WTC11 (cell line): ENCODE data around the gene RITA1. TPM values are rescaled to one million over a fixed set of nuclear protein-coding genes. Genes with fewer than 3 reads are reported as not detected.

ENCODE experiments used
- ATAC-seq: fragments of 200-7000 bp; cut with Tn5 transposase; 2 replicates; pipeline ENCODE4 v1.10.0; 2021; ENCODE audit warnings: mild to moderate bottlenecking, moderate library complexity
- CTCF ChIA-PET: fragments of 300-600 bp; sonication (Branson Sonifier 250); formaldehyde crosslinking; loops from one replicate; lab custom pipeline; 2021; ENCODE audit warnings: antibody characterized with exemption; lab: Charles Lee
- POLR2A ChIA-PET: fragments of 350-600 bp; sonication (Branson Sonifier 250); formaldehyde crosslinking; loops from one replicate; lab custom pipeline; 2021; ENCODE audit warnings: antibody characterized with exemption; lab: Charles Lee
- DNase-seq: peaks from one replicate; pipeline ENCODE4 v3.0.0; 2021; ENCODE audit warnings: low spot score
- H3K27ac Mint-ChIP-seq: 2 replicates; pipeline ENCODE4 v1.8.0; 2021; ENCODE audit warnings: mixed read lengths
- H3K27me3 Mint-ChIP-seq: 2 replicates; pipeline ENCODE4 v1.8.0; 2021; ENCODE audit warnings: low read depth, mild to moderate bottlenecking, moderate library complexity, mixed read lengths
- H3K36me3 Mint-ChIP-seq: 2 replicates; pipeline ENCODE4 v1.8.0; 2021; ENCODE audit warnings: mixed read lengths
- H3K4me1 Mint-ChIP-seq: 2 replicates; pipeline ENCODE4 v1.8.0; 2022; ENCODE audit warnings: mixed read lengths
- H3K4me3 Mint-ChIP-seq: 2 replicates; pipeline ENCODE4 v1.8.0; 2021; ENCODE audit warnings: mild to moderate bottlenecking, moderate library complexity, mixed read lengths
- H3K9me3 Mint-ChIP-seq: 2 replicates; pipeline ENCODE4 v1.8.0; 2021; ENCODE audit warnings: mixed read lengths
- ARID4B ChIP-seq: sonication (generic); formaldehyde crosslinking; IDR thresholded peaks from 2 replicates; pipeline ENCODE4 v1.8.0; 2023; ENCODE audit warnings: missing genetic modification reagents, mild to moderate bottlenecking, borderline replicate concordance
- CBFB ChIP-seq: sonication (generic); formaldehyde crosslinking; IDR thresholded peaks from 2 replicates; pipeline ENCODE4 v1.8.1; 2022; ENCODE audit warnings: mild to moderate bottlenecking, low read depth, missing genetic modification reagents
- CREB1 ChIP-seq: sonication (generic); formaldehyde crosslinking; IDR thresholded peaks from 2 replicates; pipeline ENCODE4 v1.8.0; 2023; ENCODE audit warnings: mild to moderate bottlenecking, missing genetic modification reagents
- ELF4 ChIP-seq: sonication (generic); formaldehyde crosslinking; IDR thresholded peaks from 2 replicates; pipeline ENCODE4 v1.8.1; 2022; ENCODE audit warnings: low read depth, mild to moderate bottlenecking, moderate library complexity, missing genetic modification reagents
- FOXP1 ChIP-seq: sonication (generic); formaldehyde crosslinking; IDR thresholded peaks from 2 replicates; pipeline ENCODE4 v1.8.0; 2022; ENCODE audit warnings: missing genetic modification reagents, mild to moderate bottlenecking, moderate library complexity, borderline replicate concordance
- GABPB1 ChIP-seq: sonication (generic); formaldehyde crosslinking; IDR thresholded peaks from 2 replicates; pipeline ENCODE4 v1.8.1; 2023; ENCODE audit warnings: mild to moderate bottlenecking, missing genetic modification reagents
- JAZF1 ChIP-seq: fragments of 250-450 bp; sonication (Bioruptor Pico); IDR thresholded peaks from 2 replicates; pipeline ENCODE4 v1.9.0; 2021; ENCODE audit warnings: moderate library complexity, mild to moderate bottlenecking, inconsistent platforms
- MXD4 ChIP-seq: fragments of 250-450 bp; sonication (Bioruptor Pico); IDR thresholded peaks from 2 replicates; pipeline ENCODE4 v1.8.0; 2021; ENCODE audit warnings: mild to moderate bottlenecking, moderate library complexity, borderline replicate concordance
- NFYB ChIP-seq: sonication (generic); formaldehyde crosslinking; conservative IDR thresholded peaks from 2 replicates; pipeline ENCODE4 v1.8.0; 2022; ENCODE audit warnings: low read depth, missing genetic modification reagents
- NR2C2 ChIP-seq: sonication (generic); formaldehyde crosslinking; IDR thresholded peaks from 2 replicates; pipeline ENCODE4 v1.8.0; 2022; ENCODE audit warnings: mild to moderate bottlenecking, missing genetic modification reagents
- OVOL2 ChIP-seq: fragments of 250-450 bp; sonication (Bioruptor Pico); IDR thresholded peaks from 2 replicates; pipeline ENCODE4 v1.9.0; 2021; ENCODE audit warnings: mild to moderate bottlenecking, borderline replicate concordance
- PRRX2 ChIP-seq: fragments of 250-450 bp; sonication (Bioruptor Pico); IDR thresholded peaks from 2 replicates; pipeline ENCODE4 v1.8.0; 2021; ENCODE audit warnings: mild to moderate bottlenecking
- TEAD4 ChIP-seq: sonication (generic); formaldehyde crosslinking; IDR thresholded peaks from 2 replicates; pipeline ENCODE4 v1.8.0; 2022; ENCODE audit warnings: mild to moderate bottlenecking, missing genetic modification reagents
- TP53 ChIP-seq: sonication (generic); formaldehyde crosslinking; IDR thresholded peaks from 2 replicates; pipeline ENCODE4 v1.8.1; 2023; ENCODE audit warnings: mild to moderate bottlenecking, missing genetic modification reagents
- ZNF138 ChIP-seq: sonication (generic); formaldehyde crosslinking; conservative IDR thresholded peaks from 2 replicates; pipeline ENCODE4 v1.8.1; 2022; ENCODE audit warnings: mild to moderate bottlenecking, moderate library complexity, missing genetic modification reagents
- ZNF219 ChIP-seq: sonication (generic); formaldehyde crosslinking; IDR thresholded peaks from 2 replicates; pipeline ENCODE4 v1.8.0; 2023; ENCODE audit warnings: missing genetic modification reagents, mild to moderate bottlenecking, borderline replicate concordance
- total RNA-seq: library from RNA; stranded (reverse); gene quantifications from 3 replicates; pipeline ENCODE4 v1.2.3, GENCODE V29; 2021
- TF ChIP-seq, protein P1 (sequence below): sonication (generic); formaldehyde crosslinking; IDR thresholded peaks from 2 replicates; pipeline ENCODE4 v1.8.0; 2023; ENCODE audit warnings: missing genetic modification reagents
- TF ChIP-seq, protein P2 (sequence below): fragments of 200-600 bp; IDR thresholded peaks from 2 replicates; pipeline ENCODE4 v1.8.0; 2022; ENCODE audit warnings: antibody characterized with exemption
- TF ChIP-seq, protein P3 (sequence below): fragments of 250-450 bp; sonication (Bioruptor Pico); IDR thresholded peaks from 2 replicates; pipeline ENCODE4 v1.9.0; 2021; ENCODE audit warnings: mild to moderate bottlenecking
- TF ChIP-seq, protein P4 (sequence below): sonication (generic); formaldehyde crosslinking; IDR thresholded peaks from 2 replicates; pipeline ENCODE4 v1.8.1; 2023; ENCODE audit warnings: mild to moderate bottlenecking, missing genetic modification reagents, moderate library complexity
- TF ChIP-seq, protein P5 (sequence below): sonication (generic); formaldehyde crosslinking; IDR thresholded peaks from 2 replicates; pipeline ENCODE4 v1.8.1; 2022; ENCODE audit warnings: low read depth, mild to moderate bottlenecking, moderate library complexity, missing genetic modification reagents, borderline replicate concordance

Gene RITA1
- total RNA-seq, 1 experiment from 2014 or later: 29.3 TPM

- Mint-ChIP-seq H3K36me3 (peaks cover 33% of the 10 kb centered on the region), H3K4me3 (no peak overlapping the region), H3K27me3 (no peaks in the 10 kb centered on the region), H3K9me3 (no peaks in the 10 kb centered on the region), H3K4me1 (peaks cover 20% of the 10 kb centered on the region), H3K27ac (peak overlapping the region; percentile 45; the same call in 1 of the 2 replicates)
- ChIA-PET CTCF (interaction anchor here (0.8 kb wide), 1 partner anchor 197 kb away, joined by 3 read pairs; no protein-coding TSS in a partner anchor), POLR2A (interaction anchor here (0.6 kb wide), 1 partner anchor 208 kb away, joined by 4 read pairs; no protein-coding TSS in a partner anchor)
- TF ChIP-seq PRRX2 (no peak), ELF4 (CRISPR knock-in tag) (no peak), CBFB (CRISPR knock-in tag) (no peak), NR2C2 (CRISPR knock-in tag) (no peak)
- TF ChIP-seq, protein P1, sequence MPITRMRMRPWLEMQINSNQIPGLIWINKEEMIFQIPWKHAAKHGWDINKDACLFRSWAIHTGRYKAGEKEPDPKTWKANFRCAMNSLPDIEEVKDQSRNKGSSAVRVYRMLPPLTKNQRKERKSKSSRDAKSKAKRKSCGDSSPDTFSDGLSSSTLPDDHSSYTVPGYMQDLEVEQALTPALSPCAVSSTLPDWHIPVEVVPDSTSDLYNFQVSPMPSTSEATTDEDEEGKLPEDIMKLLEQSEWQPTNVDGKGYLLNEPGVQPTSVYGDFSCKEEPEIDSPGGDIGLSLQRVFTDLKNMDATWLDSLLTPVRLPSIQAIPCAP: no peak
- ATAC-seq (no peak), DNase-seq (no peak)
Measured at GRCh38 chr12:113226696-113227568, 41.4 kb downstream of the RITA1 start.

DNA sequence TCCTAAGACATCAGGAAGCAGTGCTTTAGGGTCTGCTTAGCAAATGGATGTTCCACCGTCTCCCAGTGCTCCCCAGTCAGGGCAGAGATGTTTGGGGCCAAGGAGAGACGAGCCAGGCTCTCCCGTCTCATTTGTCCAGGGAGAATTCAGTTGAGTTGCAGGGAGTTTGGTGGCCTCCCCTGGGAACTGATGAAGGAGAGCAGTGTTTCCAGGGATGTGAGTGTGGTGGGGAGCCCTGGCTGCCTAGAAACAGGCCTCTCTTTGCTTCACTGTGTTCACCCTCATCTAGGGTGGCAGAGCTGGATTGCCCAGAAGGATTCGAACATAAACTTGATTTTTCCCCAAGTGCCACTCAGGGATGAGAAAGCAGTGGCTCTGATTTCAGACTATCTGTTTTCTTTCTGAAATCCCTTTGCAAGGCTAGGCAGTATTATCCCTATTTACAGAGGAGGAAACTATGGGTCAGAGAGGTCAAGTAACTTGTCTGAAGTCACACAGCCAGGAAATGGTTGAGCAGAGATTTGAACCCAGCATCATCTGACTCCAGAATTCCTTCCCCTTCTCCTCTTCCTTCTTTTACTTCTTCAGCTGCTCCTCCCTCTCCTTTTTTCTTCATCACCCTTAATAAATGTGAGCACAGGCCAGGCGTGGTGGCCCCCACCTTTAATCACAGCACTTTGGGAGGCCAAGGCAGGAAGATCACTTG is 42.3 kb downstream of the RITA1 start:
- peaks cover 38% of the 10 kb centered on the region for H3K36me3 Mint-ChIP-seq
- H3K4me1 Mint-ChIP-seq: peaks cover 19% of the 10 kb centered on the region
- CTCF ChIA-PET: no interaction called here
- TF ChIP-seq ARID4B (CRISPR knock-in tag) (no peak), NFYB (no peak), ZNF219 (CRISPR knock-in tag) (no peak), CREB1 (CRISPR knock-in tag) (no peak), FOXP1 (CRISPR knock-in tag) (no peak), OVOL2 (CRISPR knock-in tag) (no peak), TP53 (no peak), MXD4 (CRISPR knock-in tag) (no peak), TEAD4 (CRISPR knock-in tag) (no peak), GABPB1 (CRISPR knock-in tag) (no peak), ZNF138 (no peak), JAZF1 (CRISPR knock-in tag) (no peak)
- TF ChIP-seq, protein P2, sequence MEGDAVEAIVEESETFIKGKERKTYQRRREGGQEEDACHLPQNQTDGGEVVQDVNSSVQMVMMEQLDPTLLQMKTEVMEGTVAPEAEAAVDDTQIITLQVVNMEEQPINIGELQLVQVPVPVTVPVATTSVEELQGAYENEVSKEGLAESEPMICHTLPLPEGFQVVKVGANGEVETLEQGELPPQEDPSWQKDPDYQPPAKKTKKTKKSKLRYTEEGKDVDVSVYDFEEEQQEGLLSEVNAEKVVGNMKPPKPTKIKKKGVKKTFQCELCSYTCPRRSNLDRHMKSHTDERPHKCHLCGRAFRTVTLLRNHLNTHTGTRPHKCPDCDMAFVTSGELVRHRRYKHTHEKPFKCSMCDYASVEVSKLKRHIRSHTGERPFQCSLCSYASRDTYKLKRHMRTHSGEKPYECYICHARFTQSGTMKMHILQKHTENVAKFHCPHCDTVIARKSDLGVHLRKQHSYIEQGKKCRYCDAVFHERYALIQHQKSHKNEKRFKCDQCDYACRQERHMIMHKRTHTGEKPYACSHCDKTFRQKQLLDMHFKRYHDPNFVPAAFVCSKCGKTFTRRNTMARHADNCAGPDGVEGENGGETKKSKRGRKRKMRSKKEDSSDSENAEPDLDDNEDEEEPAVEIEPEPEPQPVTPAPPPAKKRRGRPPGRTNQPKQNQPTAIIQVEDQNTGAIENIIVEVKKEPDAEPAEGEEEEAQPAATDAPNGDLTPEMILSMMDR: no peak
- TF ChIP-seq, protein P3, sequence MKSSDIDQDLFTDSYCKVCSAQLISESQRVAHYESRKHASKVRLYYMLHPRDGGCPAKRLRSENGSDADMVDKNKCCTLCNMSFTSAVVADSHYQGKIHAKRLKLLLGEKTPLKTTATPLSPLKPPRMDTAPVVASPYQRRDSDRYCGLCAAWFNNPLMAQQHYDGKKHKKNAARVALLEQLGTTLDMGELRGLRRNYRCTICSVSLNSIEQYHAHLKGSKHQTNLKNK: no peak
- TF ChIP-seq, protein P4, sequence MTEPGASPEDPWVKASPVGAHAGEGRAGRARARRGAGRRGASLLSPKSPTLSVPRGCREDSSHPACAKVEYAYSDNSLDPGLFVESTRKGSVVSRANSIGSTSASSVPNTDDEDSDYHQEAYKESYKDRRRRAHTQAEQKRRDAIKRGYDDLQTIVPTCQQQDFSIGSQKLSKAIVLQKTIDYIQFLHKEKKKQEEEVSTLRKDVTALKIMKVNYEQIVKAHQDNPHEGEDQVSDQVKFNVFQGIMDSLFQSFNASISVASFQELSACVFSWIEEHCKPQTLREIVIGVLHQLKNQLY: no peak
- TF ChIP-seq, protein P5, sequence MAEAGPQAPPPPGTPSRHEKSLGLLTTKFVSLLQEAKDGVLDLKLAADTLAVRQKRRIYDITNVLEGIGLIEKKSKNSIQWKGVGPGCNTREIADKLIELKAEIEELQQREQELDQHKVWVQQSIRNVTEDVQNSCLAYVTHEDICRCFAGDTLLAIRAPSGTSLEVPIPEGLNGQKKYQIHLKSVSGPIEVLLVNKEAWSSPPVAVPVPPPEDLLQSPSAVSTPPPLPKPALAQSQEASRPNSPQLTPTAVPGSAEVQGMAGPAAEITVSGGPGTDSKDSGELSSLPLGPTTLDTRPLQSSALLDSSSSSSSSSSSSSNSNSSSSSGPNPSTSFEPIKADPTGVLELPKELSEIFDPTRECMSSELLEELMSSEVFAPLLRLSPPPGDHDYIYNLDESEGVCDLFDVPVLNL (CRISPR knock-in tag): no peak
- 0 out of 2 replicates have a peak overlapping the region, but pooled peaks have one; percentile 12 for H3K27ac Mint-ChIP-seq
- no peak for ATAC-seq
- H3K27me3 Mint-ChIP-seq: no peaks in the 10 kb centered on the region
- POLR2A ChIA-PET: no interaction called here
- no peaks in the 10 kb centered on the region for H3K9me3 Mint-ChIP-seq
- no peak overlapping the region for H3K4me3 Mint-ChIP-seq
- DNase-seq: no peak
